ENCODE data around the gene AKIRIN2. TPM values are rescaled to one million over a fixed set of nuclear protein-coding genes. Genes with fewer than 3 reads are reported as not detected.

The AKIRIN2 gene
- polyA plus RNA-seq, 1 of the 3 experiments (the other 2 are of a cell fraction) = 19.0 TPM

DNA sequence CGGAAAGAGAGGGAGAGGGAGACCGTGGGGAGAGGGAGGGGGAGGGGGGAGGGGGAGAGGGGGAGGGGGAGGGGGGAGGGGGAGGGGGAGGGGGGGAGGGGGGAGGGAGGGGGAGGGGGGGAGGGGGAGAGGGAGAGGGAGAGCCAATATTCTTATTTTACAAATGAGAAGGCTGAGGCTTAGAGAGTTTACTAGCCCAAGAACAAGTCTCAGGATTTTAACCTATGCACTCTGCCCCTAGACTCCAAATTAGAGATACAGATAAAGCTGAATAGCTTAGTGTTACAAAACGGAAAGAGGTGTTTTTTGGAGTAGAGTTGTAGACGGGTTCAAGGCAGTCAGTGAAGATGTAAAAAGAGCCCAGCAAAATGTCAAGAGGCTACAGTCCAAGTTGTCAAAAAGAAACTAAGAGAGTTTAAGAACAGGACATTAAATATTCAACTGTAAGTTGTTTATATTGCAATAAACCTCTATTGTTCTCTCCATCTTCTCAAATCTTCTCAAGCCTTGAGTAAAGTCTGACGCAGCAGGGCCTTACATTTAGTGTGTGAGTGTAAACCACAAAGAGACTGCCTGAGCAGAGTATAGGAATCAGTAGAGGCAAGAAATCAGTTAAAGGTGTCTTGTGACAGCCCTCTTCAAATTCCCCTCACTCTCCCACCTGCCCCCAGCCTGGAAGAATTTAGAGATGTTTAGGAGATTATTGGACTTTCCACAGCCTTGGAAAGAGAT, 34.9 kb upstream of the AKIRIN2 start:
- H3K9me2 ChIP-seq = no peaks in the 10 kb centered on the region
- DNase-seq = no peak
- no peaks in the 10 kb centered on the region for H3K27me3 ChIP-seq (ENCODE audit: insufficient read depth)
- CTCF ChIA-PET = no interaction called here
- no peak overlapping the region for H3K9ac ChIP-seq
- peaks cover 0 to 4% of the 10 kb centered on the region in 2 experiments; a peak in 1 of 4 replicates for H3K4me1 ChIP-seq (ENCODE audit: control insufficient read depth in 1 of 2, insufficient read depth in 2 of 2, low read depth in 1 of 2, low read length in 1 of 2)
- no peaks in the 10 kb centered on the region for H3K79me2 ChIP-seq (ENCODE audit: insufficient read depth)
- H3F3A ChIP-seq (replicated peaks; ENCODE audit: insufficient read depth) = no peaks in the 10 kb centered on the region
- H3K4me2 ChIP-seq = no peak overlapping the region
- H3K36me3 ChIP-seq (replicated peaks in 1 of 2; ENCODE audit: control insufficient read depth in 1 of 2, insufficient read depth in 2 of 2, low read length in 1 of 2) = no peaks in the 10 kb centered on the region
- WGBS (ENCODE audit: low lambda C conversion rate) = 93% methylated on average over 5 of the region's 5 CpGs
- H3K27ac ChIP-seq (ENCODE audit: low read depth in 2 of 2, low read length in 1 of 2) = no peak overlapping the region
- H4K20me1 ChIP-seq (ENCODE audit: insufficient read depth) = no peaks in the 10 kb centered on the region
- TF ChIP-seq POLR2AphosphoS5 (IDR thresholded peaks at IDR 0.05; ENCODE audit: low read depth, low read length) (no peak), GABPA (IDR thresholded peaks at IDR 0.05; ENCODE audit: low read depth) (no peak), FOXJ3 (CRISPR knock-in tag; IDR thresholded peaks at IDR 0.05) (no peak), CHD2 (IDR thresholded peaks at IDR 0.05; ENCODE audit: low read length, partially characterized antibody) (no peak), RXRA (IDR thresholded peaks at IDR 0.05; ENCODE audit: borderline replicate concordance, low read depth) (no peak), EP300 (IDR thresholded peaks at IDR 0.05; ENCODE audit: borderline replicate concordance in 1 of 2, low read depth in 1 of 2, low read length in 1 of 2) (no peak), RFX5 (IDR thresholded peaks at IDR 0.05; ENCODE audit: low read length) (no peak)
- TF ChIP-seq, protein P1, sequence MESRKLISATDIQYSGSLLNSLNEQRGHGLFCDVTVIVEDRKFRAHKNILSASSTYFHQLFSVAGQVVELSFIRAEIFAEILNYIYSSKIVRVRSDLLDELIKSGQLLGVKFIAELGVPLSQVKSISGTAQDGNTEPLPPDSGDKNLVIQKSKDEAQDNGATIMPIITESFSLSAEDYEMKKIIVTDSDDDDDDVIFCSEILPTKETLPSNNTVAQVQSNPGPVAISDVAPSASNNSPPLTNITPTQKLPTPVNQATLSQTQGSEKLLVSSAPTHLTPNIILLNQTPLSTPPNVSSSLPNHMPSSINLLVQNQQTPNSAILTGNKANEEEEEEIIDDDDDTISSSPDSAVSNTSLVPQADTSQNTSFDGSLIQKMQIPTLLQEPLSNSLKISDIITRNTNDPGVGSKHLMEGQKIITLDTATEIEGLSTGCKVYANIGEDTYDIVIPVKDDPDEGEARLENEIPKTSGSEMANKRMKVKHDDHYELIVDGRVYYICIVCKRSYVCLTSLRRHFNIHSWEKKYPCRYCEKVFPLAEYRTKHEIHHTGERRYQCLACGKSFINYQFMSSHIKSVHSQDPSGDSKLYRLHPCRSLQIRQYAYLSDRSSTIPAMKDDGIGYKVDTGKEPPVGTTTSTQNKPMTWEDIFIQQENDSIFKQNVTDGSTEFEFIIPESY (IDR thresholded peaks at IDR 0.05; ENCODE audit: borderline replicate concordance, low read depth) = no peak
- TF ChIP-seq, protein P2, sequence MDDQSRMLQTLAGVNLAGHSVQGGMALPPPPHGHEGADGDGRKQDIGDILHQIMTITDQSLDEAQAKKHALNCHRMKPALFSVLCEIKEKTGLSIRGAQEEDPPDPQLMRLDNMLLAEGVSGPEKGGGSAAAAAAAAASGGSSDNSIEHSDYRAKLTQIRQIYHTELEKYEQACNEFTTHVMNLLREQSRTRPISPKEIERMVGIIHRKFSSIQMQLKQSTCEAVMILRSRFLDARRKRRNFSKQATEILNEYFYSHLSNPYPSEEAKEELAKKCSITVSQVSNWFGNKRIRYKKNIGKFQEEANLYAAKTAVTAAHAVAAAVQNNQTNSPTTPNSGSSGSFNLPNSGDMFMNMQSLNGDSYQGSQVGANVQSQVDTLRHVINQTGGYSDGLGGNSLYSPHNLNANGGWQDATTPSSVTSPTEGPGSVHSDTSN (IDR thresholded peaks at IDR 0.05) = no peak
- TF ChIP-seq, protein P3, sequence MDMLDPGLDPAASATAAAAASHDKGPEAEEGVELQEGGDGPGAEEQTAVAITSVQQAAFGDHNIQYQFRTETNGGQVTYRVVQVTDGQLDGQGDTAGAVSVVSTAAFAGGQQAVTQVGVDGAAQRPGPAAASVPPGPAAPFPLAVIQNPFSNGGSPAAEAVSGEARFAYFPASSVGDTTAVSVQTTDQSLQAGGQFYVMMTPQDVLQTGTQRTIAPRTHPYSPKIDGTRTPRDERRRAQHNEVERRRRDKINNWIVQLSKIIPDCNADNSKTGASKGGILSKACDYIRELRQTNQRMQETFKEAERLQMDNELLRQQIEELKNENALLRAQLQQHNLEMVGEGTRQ (IDR thresholded peaks at IDR 0.05; ENCODE audit: borderline replicate concordance, low read depth, low read length) = no peak
- no peaks in the 10 kb centered on the region for H3K9me3 ChIP-seq
- POLR2A ChIA-PET = no interaction called here
- H3K4me3 ChIP-seq (ENCODE audit: low read depth in 2 of 2, low read length in 1 of 2) = no peak overlapping the region
- no peak overlapping the region for H2AFZ ChIP-seq (ENCODE audit: low read depth)

All from SK-N-SH (cell line).